K562 (cell line): ENCODE measurements around the gene KCNK4. TPM values are rescaled to one million over a fixed set of nuclear protein-coding genes. Genes with fewer than 3 reads are reported as not detected.

Experiments used
- CHD1 ChIP-seq: fragments of 200-600 bp; sonication (generic); IDR thresholded peaks from one replicate; pipeline ENCODE4 v1.6.1; 2012; ENCODE audit warnings: mild to moderate bottlenecking, moderate library complexity, low read length, inconsistent platforms
- CHD4 ChIP-seq: fragments of 200-600 bp; sonication (generic); IDR thresholded peaks from 3 replicates; pipeline ENCODE4 v1.6.1; 2012; ENCODE audit warnings: low read depth, mild to moderate bottlenecking, mixed read lengths, low read length, inconsistent platforms; ENCODE audit not compliant: insufficient read depth, insufficient replicate concordance, poor library complexity, severe bottlenecking
- HDAC2 ChIP-seq: fragments of 450-650 bp; IDR thresholded peaks from 2 replicates; pipeline ENCODE4 v1.6.1; 2016; ENCODE audit warnings: mild to moderate bottlenecking
- KDM1A ChIP-seq, 2 experiments: fragments of 450-650 bp; IDR thresholded peaks; 2 replicates each; pipeline ENCODE4 v1.6.1; 2016; ENCODE audit warnings: mild to moderate bottlenecking in 2 of 2
- NEUROD1 ChIP-seq: fragments of 150-350 bp; IDR thresholded peaks from 2 replicates; pipeline ENCODE4 v1.6.1; 2014; ENCODE audit warnings: borderline replicate concordance, low read length, low read depth; ENCODE audit not compliant: partially characterized antibody
- PREB ChIP-seq: sonication (generic); formaldehyde crosslinking; IDR thresholded peaks from 2 replicates; pipeline ENCODE4 v1.8.1; 2023; ENCODE audit warnings: mild to moderate bottlenecking, missing genetic modification reagents
- SMARCC2 ChIP-seq: fragments of 450-650 bp; IDR thresholded peaks from 2 replicates; pipeline ENCODE4 v1.6.1; 2017; ENCODE audit warnings: antibody characterized with exemption, moderate library complexity, mild to moderate bottlenecking, low read depth
- SP1 ChIP-seq: sonication (generic); formaldehyde crosslinking; IDR thresholded peaks from 2 replicates; pipeline ENCODE4 v1.8.1; 2022; ENCODE audit warnings: mild to moderate bottlenecking, missing genetic modification reagents
- YY1 ChIP-seq, 3 experiments: IDR thresholded peaks; 2 replicates each; pipeline ENCODE4 v1.6.1; 2011; ENCODE audit warnings: low read length in 2 of 3, mild to moderate bottlenecking in 2 of 3, moderate library complexity in 2 of 3, borderline replicate concordance in 1 of 3, control low read depth in 1 of 3, low read depth in 1 of 3; ENCODE audit not compliant: insufficient read depth in 3 of 3, insufficient replicate concordance in 2 of 3, control insufficient read depth in 1 of 3, insufficient read length in 1 of 3; ENCODE audit errors: extremely low read depth in 1 of 3
- ZNF609 ChIP-seq: sonication (generic); formaldehyde crosslinking; IDR thresholded peaks from 2 replicates; pipeline ENCODE4 v1.8.1; 2023; ENCODE audit warnings: missing genetic modification reagents, mild to moderate bottlenecking, borderline replicate concordance
- polyA plus RNA-seq, 8 experiments: library from polyadenylated mRNA; depleted of rRNA in 4 of 8; stranded (reverse) in 5 of 8; unstranded in 3 of 8; fragments of >200 nt; fragmentation: Nextera tagmentation in 2 of 8; fragmentation: Illumina TruSeq in 1 of 8; extraction: Ambion mirVana in 2 of 8; extraction: Trizol in 1 of 8; gene quantifications; 2 replicates each; pipeline versions ENCODE4 v1.2.1 to v1.2.3, GENCODE V29; 2011 to 2014; ENCODE audit warnings: inconsistent platforms in 1 of 8, missing spikeins in 1 of 8
- total RNA-seq, 7 experiments: library from RNA; depleted of rRNA in 6 of 7; stranded (reverse); fragments of >200 nt in 6 of 7; fragmentation: Illumina TruSeq in 2 of 7; extraction: Trizol in 2 of 7; gene quantifications; 2 replicates each; pipeline versions ENCODE4 v1.2.1 to v1.2.3, GENCODE V29; 2011 to 2021; ENCODE audit warnings: low replicate concordance in 1 of 7
- TF ChIP-seq, protein P1 (sequence below): fragments of 250-450 bp; sonication (Bioruptor Pico); IDR thresholded peaks from 2 replicates; pipeline ENCODE4 v1.9.0; 2021; ENCODE audit warnings: mild to moderate bottlenecking, inconsistent platforms

Gene KCNK4
- total and polyA plus RNA-seq, 9 of the 15 experiments (the other 6 are each of a cell fraction or from before 2014, with no cell fraction given) = not detected

GRCh38 chr11:64268025-64268892 is 22.8 kb upstream of the KCNK4 start (continued):
- TF ChIP-seq, protein P1, sequence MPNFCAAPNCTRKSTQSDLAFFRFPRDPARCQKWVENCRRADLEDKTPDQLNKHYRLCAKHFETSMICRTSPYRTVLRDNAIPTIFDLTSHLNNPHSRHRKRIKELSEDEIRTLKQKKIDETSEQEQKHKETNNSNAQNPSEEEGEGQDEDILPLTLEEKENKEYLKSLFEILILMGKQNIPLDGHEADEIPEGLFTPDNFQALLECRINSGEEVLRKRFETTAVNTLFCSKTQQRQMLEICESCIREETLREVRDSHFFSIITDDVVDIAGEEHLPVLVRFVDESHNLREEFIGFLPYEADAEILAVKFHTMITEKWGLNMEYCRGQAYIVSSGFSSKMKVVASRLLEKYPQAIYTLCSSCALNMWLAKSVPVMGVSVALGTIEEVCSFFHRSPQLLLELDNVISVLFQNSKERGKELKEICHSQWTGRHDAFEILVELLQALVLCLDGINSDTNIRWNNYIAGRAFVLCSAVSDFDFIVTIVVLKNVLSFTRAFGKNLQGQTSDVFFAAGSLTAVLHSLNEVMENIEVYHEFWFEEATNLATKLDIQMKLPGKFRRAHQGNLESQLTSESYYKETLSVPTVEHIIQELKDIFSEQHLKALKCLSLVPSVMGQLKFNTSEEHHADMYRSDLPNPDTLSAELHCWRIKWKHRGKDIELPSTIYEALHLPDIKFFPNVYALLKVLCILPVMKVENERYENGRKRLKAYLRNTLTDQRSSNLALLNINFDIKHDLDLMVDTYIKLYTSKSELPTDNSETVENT (CRISPR knock-in tag) = no peak
- TF ChIP-seq CHD4 (peak; percentile 67), YY1 (IDR thresholded peaks at IDR 0.05; ENCODE audit: borderline replicate concordance in 1 of 3, control insufficient read depth in 1 of 3, extremely low read depth in 1 of 3, insufficient read depth in 3 of 3, insufficient read length in 1 of 3, insufficient replicate concordance in 2 of 3, low read depth in 1 of 3, low read length in 2 of 3) (peak in 1 of 3 experiments; percentile 6), PREB (CRISPR knock-in tag) (no peak), HDAC2 (peak; percentile 31; the same call in 1 of the 2 replicates), NEUROD1 (peak; percentile 28), KDM1A (IDR thresholded peaks at IDR 0.05) (peak; percentile 71 to 74), CHD1 (peak; percentile 69), SP1 (peak; percentile 59), ZNF609 (CRISPR knock-in tag) (0 out of 2 replicates have a peak, but pooled peaks have one; percentile 19), SMARCC2 (no peak)
